ENCODE measurements around the gene MPV17L2.

MPV17L2 gene

GRCh38 chr19:18245297-18245696 lies 52.3 kb downstream of the MPV17L2 start:
- no peak for DNase-seq

Measured in suppressor macrophage treated with lipopolysaccharide for 1 hour (primary cell).